Activated T-helper 1 cell treated with anti-CD3 and anti-CD28 coated beads, Interleukin-12 subunit alpha, Interleukin-12 subunit beta, Interleukin-2, Interleukin-4 antibody, amounts not matched to agents 30 ng/mL and 10 ng/mL and 1 ng/mL, durations not matched to agents 14 hours and 24 hours and 36 hours (primary cell): Measurements from ENCODE around the gene ZNF195. TPM values are rescaled to one million over a fixed set of nuclear protein-coding genes. Genes with fewer than 3 reads are reported as not detected.
"Not testable (repeated sequence)": the region's sequence is repeated elsewhere in the genome, so short reads cannot be mapped to it uniquely, and the experiment has no call there.

Experiments used
- DNase-seq: peaks from one replicate; pipeline ENCODE4 v3.0.0; 2021; ENCODE audit warnings: low spot score
- H3K27ac Mint-ChIP-seq: one replicate; pipeline ENCODE4 v1.8.0; 2021; ENCODE audit warnings: mild to moderate bottlenecking, mixed read lengths
- H3K27me3 Mint-ChIP-seq: one replicate; pipeline ENCODE4 v1.8.0; 2022; ENCODE audit warnings: mild to moderate bottlenecking, moderate library complexity, mixed read lengths; ENCODE audit not compliant: insufficient read depth
- H3K36me3 Mint-ChIP-seq: one replicate; pipeline ENCODE4 v1.8.0; 2021; ENCODE audit warnings: low read depth, mixed read lengths
- H3K4me1 Mint-ChIP-seq: one replicate; pipeline ENCODE4 v1.8.0; 2021; ENCODE audit warnings: low read depth, mixed read lengths
- H3K4me3 Mint-ChIP-seq: one replicate; pipeline ENCODE4 v1.8.0; 2021; ENCODE audit warnings: mild to moderate bottlenecking, moderate library complexity, mixed read lengths
- H3K9me3 Mint-ChIP-seq: one replicate; pipeline ENCODE4 v1.8.0; 2021; ENCODE audit warnings: mixed read lengths
- intact Hi-C: fragments of 100-400 bp; cut with micrococcal nuclease; formaldehyde crosslinking; loops from one replicate; pipeline ENCODE4 v1.15.1; 2024
- total RNA-seq: library from RNA; stranded (reverse); gene quantifications from 2 replicates; pipeline ENCODE4 v1.2.3, GENCODE V29; 2022

ZNF195 gene
- total RNA-seq, 1 donor from 2014 or later, result 42.8 TPM

GRCh38 chr11:3336420-3336819 is 42.5 kb downstream of the ZNF195 start:
- H3K4me1 Mint-ChIP-seq, intact Hi-C loops, H3K27ac Mint-ChIP-seq, DNase-seq, H3K4me3 Mint-ChIP-seq, H3K9me3 Mint-ChIP-seq, H3K36me3 Mint-ChIP-seq: not testable (repeated sequence)
- peaks cover 16% of the 10 kb centered on the region for H3K27me3 Mint-ChIP-seq

DNA sequence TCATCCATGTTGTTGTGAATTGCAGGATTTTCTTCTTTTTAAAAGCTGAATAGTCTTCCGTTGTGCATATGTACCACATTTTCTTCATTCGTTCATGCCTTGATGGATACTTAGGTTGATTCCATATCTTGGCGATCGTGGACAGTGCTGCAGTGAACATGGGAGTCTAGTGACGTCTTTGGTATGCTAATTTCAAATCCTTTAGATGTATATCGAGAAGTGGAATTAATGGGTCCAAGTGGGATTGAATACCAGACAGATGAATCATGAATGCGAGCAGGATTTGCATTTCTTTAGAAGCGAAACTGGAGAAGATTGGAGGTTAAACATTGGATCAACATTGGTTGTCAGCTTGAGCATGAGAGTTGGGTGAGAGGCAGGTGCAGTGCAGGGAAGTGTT is 45.8 kb downstream of the ZNF195 start:
- intact Hi-C loops, H3K4me3 Mint-ChIP-seq, H3K36me3 Mint-ChIP-seq, H3K27ac Mint-ChIP-seq, H3K27me3 Mint-ChIP-seq, H3K9me3 Mint-ChIP-seq, DNase-seq, H3K4me1 Mint-ChIP-seq: not testable (repeated sequence)

DNA sequence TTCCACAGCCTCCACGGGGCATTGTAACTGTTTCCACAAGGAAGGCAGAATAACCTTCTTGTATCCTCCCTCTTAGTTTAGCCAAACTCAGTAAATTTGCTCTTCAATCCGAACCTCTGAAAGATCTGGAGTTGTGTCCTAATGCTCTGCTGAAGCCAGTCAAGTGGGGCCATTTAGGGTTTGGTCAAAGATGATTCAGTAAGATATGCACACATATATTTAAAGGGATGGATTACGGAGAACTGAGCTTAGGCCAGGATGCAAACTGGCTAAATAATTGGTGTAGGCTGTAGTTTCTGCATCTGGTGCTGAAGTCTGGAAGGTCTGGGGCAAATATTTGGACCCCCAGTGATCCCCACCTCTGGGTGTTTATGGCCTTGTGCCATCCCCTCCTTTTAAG is 47.9 kb downstream of the ZNF195 start:
- H3K27me3 Mint-ChIP-seq, DNase-seq, H3K4me3 Mint-ChIP-seq, H3K4me1 Mint-ChIP-seq, H3K27ac Mint-ChIP-seq, intact Hi-C loops, H3K36me3 Mint-ChIP-seq, H3K9me3 Mint-ChIP-seq: not testable (repeated sequence)

DNA sequence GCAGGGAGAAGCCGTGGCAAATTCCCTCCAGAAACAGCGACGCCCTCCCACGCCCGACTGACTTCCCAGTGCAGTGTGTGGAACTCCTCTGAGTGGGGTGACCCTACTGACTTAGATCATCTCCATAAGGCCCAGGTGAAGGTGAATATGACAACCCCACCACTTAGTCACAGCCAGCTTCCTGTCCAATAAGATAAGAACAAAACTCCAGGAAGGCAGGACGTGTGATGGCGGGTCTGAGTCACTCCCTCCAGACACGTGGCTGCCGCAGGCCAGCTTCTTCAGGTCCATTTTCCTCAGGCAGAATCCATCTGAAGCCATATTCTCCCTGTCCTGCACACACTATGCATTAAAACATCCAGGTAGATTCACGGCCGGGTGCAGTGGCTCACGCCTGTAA is 48.9 kb downstream of the ZNF195 start:
- H3K27ac Mint-ChIP-seq, H3K9me3 Mint-ChIP-seq, DNase-seq, intact Hi-C loops, H3K36me3 Mint-ChIP-seq, H3K4me1 Mint-ChIP-seq, H3K4me3 Mint-ChIP-seq, H3K27me3 Mint-ChIP-seq: not testable (repeated sequence)

- not testable (repeated sequence) for H3K4me3 Mint-ChIP-seq, H3K27ac Mint-ChIP-seq, H3K9me3 Mint-ChIP-seq
Measured at GRCh38 chr11:3328503-3328902, 50.4 kb downstream of the ZNF195 start.

GRCh38 chr11:3326450-3326849 is 52.5 kb downstream of the ZNF195 start:
- H3K4me1 Mint-ChIP-seq, H3K4me3 Mint-ChIP-seq, H3K36me3 Mint-ChIP-seq, H3K27ac Mint-ChIP-seq, DNase-seq, H3K27me3 Mint-ChIP-seq, intact Hi-C loops, H3K9me3 Mint-ChIP-seq: not testable (repeated sequence)

More at GRCh38 chr11:3328503-3328902, 50.4 kb downstream of the ZNF195 start:
- H3K27me3 Mint-ChIP-seq, H3K4me1 Mint-ChIP-seq, intact Hi-C loops, H3K36me3 Mint-ChIP-seq, DNase-seq: not testable (repeated sequence)

GRCh38 chr11:3324724-3325123 is 54.2 kb downstream of the ZNF195 start:
- intact Hi-C loops, H3K27ac Mint-ChIP-seq, H3K4me1 Mint-ChIP-seq, H3K27me3 Mint-ChIP-seq, H3K9me3 Mint-ChIP-seq, H3K4me3 Mint-ChIP-seq, DNase-seq, H3K36me3 Mint-ChIP-seq: not testable (repeated sequence)

Other genes starting within 250 kb of the ZNF195 start
- gene OSBPL5, start 213.8 kb downstream of the ZNF195 start, total RNA-seq, result 1.6 and 1.9 TPM in 2 replicates
- gene MRGPRG, start 160.3 kb downstream of the ZNF195 start, total RNA-seq, result not detected in 2 replicates
- not detected in 2 replicates for gene MRGPRE, start 146.7 kb downstream of the ZNF195 start, total RNA-seq